Spinal cord (tissue), 10 donors: Measurements from ENCODE around the gene SPIN1. TPM values are rescaled to one million over a fixed set of nuclear protein-coding genes. Genes with fewer than 3 reads are reported as not detected.
"Not testable (repeated sequence)": the region's sequence is repeated elsewhere in the genome, so short reads cannot be mapped to it uniquely, and the experiment has no call there.

Source experiments
- DNase-seq, 6 donors: peaks; one replicate each; pipeline versions ENCODE4 v3.0.0 to v3.0.0-alpha.2; 2013 to 2015; ENCODE audit warnings: low spot score in 6 of 6, low read depth in 4 of 6
- H3K27ac ChIP-seq: one replicate; pipeline ENCODE4 v1.5.1; 2013; ENCODE audit warnings: low read depth, low read length, control low read depth
- H3K27me3 ChIP-seq: one replicate; pipeline ENCODE4 v1.6.1; 2013; ENCODE audit warnings: low read length; ENCODE audit not compliant: control insufficient read depth, insufficient read depth
- H3K36me3 ChIP-seq: one replicate; pipeline ENCODE4 v1.6.1; 2013; ENCODE audit warnings: low read length; ENCODE audit not compliant: control insufficient read depth, insufficient read depth
- H3K4me1 ChIP-seq: one replicate; pipeline ENCODE4 v1.6.1; 2013; ENCODE audit warnings: low read length; ENCODE audit not compliant: control insufficient read depth, insufficient read depth
- H3K4me3 ChIP-seq: one replicate; pipeline ENCODE4 v1.5.1; 2013; ENCODE audit warnings: low read depth, low read length, control low read depth
- H3K9me3 ChIP-seq: one replicate; pipeline ENCODE4 v1.6.1; 2013; ENCODE audit warnings: low read length; ENCODE audit not compliant: control insufficient read depth, insufficient read depth
- WGBS: methylation state at CpG from one replicate; pipeline ENCODE4 v1.1.5; 2013; ENCODE audit warnings: missing lambda C conversion rate; ENCODE audit not compliant: insufficient coverage; 5-methylcytosine and 5-hydroxymethylcytosine counted together
- polyA plus RNA-seq, 2 donors: library from polyadenylated mRNA; unstranded; fragments of 120-200 nt; gene quantifications; one replicate each; pipeline ENCODE4 v1.2.1, GENCODE V29; 2013; ENCODE audit not compliant: insufficient read length in 2 of 2
- total RNA-seq, 2 donors: library from RNA; depleted of rRNA in 1 of 2; stranded (reverse); fragments of 120-200 nt in 1 of 2; fragments of >200 nt in 1 of 2; gene quantifications; one replicate each; pipeline versions ENCODE4 v1.2.3 to v1.2.4, GENCODE V29; 2013 to 2014
- donor health status: healthy.

Gene SPIN1
- total and polyA plus RNA-seq, 4 donors, result 114 to 204 (median 162) TPM

- H3K36me3 ChIP-seq, result no peaks in the 10 kb centered on the region
These were observed 5.1 kb upstream of the SPIN1 start for GRCh38 chr9:88383176-88383575.

GRCh38 chr9:88386137-88386536 is 2.1 kb upstream of the SPIN1 start:
- H3K4me3 ChIP-seq, H3K4me1 ChIP-seq, H3K27me3 ChIP-seq, H3K36me3 ChIP-seq, H3K9me3 ChIP-seq, DNase-seq, H3K27ac ChIP-seq: not testable (repeated sequence)
- WGBS, result 100% methylated on average over 1 of the region's 4 CpGs

More at GRCh38 chr9:88383176-88383575, 5.1 kb upstream of the SPIN1 start:
- Histone ChIP-seq H3K4me1 (peaks cover 9% of the 10 kb centered on the region), H3K27me3 (no peaks in the 10 kb centered on the region), H3K9me3 (no peaks in the 10 kb centered on the region), H3K4me3 (no peak overlapping the region), H3K27ac (no peak overlapping the region)
- 88% methylated on average over 3 of the region's 3 CpGs for WGBS
- DNase-seq, result no peak

GRCh38 chr9:88387036-88387551 is 1.1 kb upstream of the SPIN1 start:
- peak overlapping the region; percentile 85 for H3K4me3 ChIP-seq
- H3K4me1 ChIP-seq, result peaks cover 9% of the 10 kb centered on the region
- no peaks in the 10 kb centered on the region for H3K9me3 ChIP-seq
- no peaks in the 10 kb centered on the region for H3K36me3 ChIP-seq
- H3K27me3 ChIP-seq, result no peaks in the 10 kb centered on the region
- 21% methylated on average over 8 of the region's 14 CpGs for WGBS
- DNase-seq, result no peak
- H3K27ac ChIP-seq, result peak overlapping the region; percentile 89

GRCh38 chr9:88387552-88388202 is 567 bp upstream of the SPIN1 start:
- no peaks in the 10 kb centered on the region for H3K9me3 ChIP-seq
- 2% methylated on average over 38 of the region's 40 CpGs for WGBS
- H3K4me3 ChIP-seq, result peak overlapping the region; percentile 85
- peaks cover 9% of the 10 kb centered on the region for H3K4me1 ChIP-seq
- DNase-seq, result peak; percentile 32 to 87 (median 58)
- peak overlapping the region; percentile 89 for H3K27ac ChIP-seq
- H3K36me3 ChIP-seq, result no peaks in the 10 kb centered on the region
- no peaks in the 10 kb centered on the region for H3K27me3 ChIP-seq

- DNase-seq, result peak; percentile 40 to 89 (median 60)
- no peaks in the 10 kb centered on the region for H3K27me3 ChIP-seq
- peak overlapping the region; percentile 69 for H3K4me3 ChIP-seq
- peaks cover 9% of the 10 kb centered on the region for H3K4me1 ChIP-seq
- 0% methylated on average over 62 of the region's 71 CpGs for WGBS
- H3K36me3 ChIP-seq, result no peaks in the 10 kb centered on the region
- peak overlapping the region; percentile 69 for H3K27ac ChIP-seq
- no peaks in the 10 kb centered on the region for H3K9me3 ChIP-seq
These were observed 802 bp downstream of the SPIN1 start for GRCh38 chr9:88388886-88389605.

GRCh38 chr9:88390371-88390990 is 2.2 kb downstream of the SPIN1 start:
- Histone ChIP-seq H3K27me3 (no peaks in the 10 kb centered on the region), H3K36me3 (no peaks in the 10 kb centered on the region), H3K4me1 (peaks cover 9% of the 10 kb centered on the region), H3K9me3 (no peaks in the 10 kb centered on the region), H3K27ac (no peak overlapping the region), H3K4me3 (no peak overlapping the region)
- WGBS, result no CpG with 5 or more reads among the region's 3 CpGs
- DNase-seq, result no peak

GRCh38 chr9:88391236-88391635 is 3.0 kb downstream of the SPIN1 start:
- DNase-seq, result no peak
- H3K9me3 ChIP-seq, result no peaks in the 10 kb centered on the region
- H3K4me1 ChIP-seq, result peaks cover 9% of the 10 kb centered on the region
- H3K4me3 ChIP-seq, result no peak overlapping the region
- no peaks in the 10 kb centered on the region for H3K36me3 ChIP-seq
- no peak overlapping the region for H3K27ac ChIP-seq
- no peaks in the 10 kb centered on the region for H3K27me3 ChIP-seq
- WGBS, result no CpG with 5 or more reads among the region's 2 CpGs

- no peak for DNase-seq
- Histone ChIP-seq H3K27ac (no peak overlapping the region), H3K4me3 (no peak overlapping the region), H3K4me1 (peaks cover 9% of the 10 kb centered on the region), H3K27me3 (no peaks in the 10 kb centered on the region), H3K9me3 (no peaks in the 10 kb centered on the region), H3K36me3 (no peaks in the 10 kb centered on the region)
- WGBS, result no CpG with 5 or more reads among the region's 3 CpGs
These were observed 3.7 kb downstream of the SPIN1 start for GRCh38 chr9:88391921-88392320.

GRCh38 chr9:88392549-88392948 is 4.3 kb downstream of the SPIN1 start:
- H3K4me1 ChIP-seq, result peaks cover 5% of the 10 kb centered on the region
- WGBS, result no CpG with 5 or more reads among the region's 1 CpG
- H3K4me3 ChIP-seq, result no peak overlapping the region
- no peaks in the 10 kb centered on the region for H3K27me3 ChIP-seq
- no peaks in the 10 kb centered on the region for H3K36me3 ChIP-seq
- H3K27ac ChIP-seq, result no peak overlapping the region
- no peaks in the 10 kb centered on the region for H3K9me3 ChIP-seq
- no peak for DNase-seq
